AG04450 (cell line): Measurements from ENCODE around the gene ECHS1. TPM values are rescaled to one million over a fixed set of nuclear protein-coding genes. Genes with fewer than 3 reads are reported as not detected.

Experiments used
- CTCF ChIA-PET: fragments of 300-600, 350-600 bp; formaldehyde crosslinking; extraction: SDS; loops from one replicate; lab custom pipeline; 2022; ENCODE audit warnings: antibody characterized with exemption, inconsistent platforms; lab: Charles Lee
- POLR2A ChIA-PET: fragments of 350-600 bp; formaldehyde crosslinking; extraction: SDS; loops from one replicate; lab custom pipeline; 2021; ENCODE audit warnings: antibody characterized with exemption, inconsistent platforms; lab: Yijun Ruan, JAX
- DNase-seq: peaks from one replicate; pipeline ENCODE4 v3.0.0-alpha.2; 2011; ENCODE audit warnings: low read depth, low spot score
- H3K27ac ChIP-seq: one replicate; pipeline ENCODE4 v1.5.1; 2012; ENCODE audit warnings: low read depth, low read length, control low read depth
- H3K27me3 ChIP-seq: one replicate; pipeline ENCODE4 v1.6.0; 2012; ENCODE audit warnings: low read length; ENCODE audit not compliant: control insufficient read depth, insufficient read depth
- H3K4me3 ChIP-seq: 2 replicates; pipeline ENCODE4 v1.5.1; 2011; ENCODE audit warnings: mild to moderate bottlenecking, low read depth, low read length, control low read depth
- H3K9me3 ChIP-seq: 2 replicates; pipeline ENCODE4 v1.5.1; 2012; ENCODE audit warnings: low read length; ENCODE audit not compliant: control insufficient read depth, insufficient read depth
- CTCF ChIP-seq: IDR thresholded peaks from 2 replicates; pipeline ENCODE4 v1.5.1; 2011; ENCODE audit warnings: low read depth, low read length, control low read depth, inconsistent platforms
- polyA plus RNA-seq: library from polyadenylated mRNA; depleted of rRNA; stranded (reverse); fragments of >200 nt; gene quantifications from 2 replicates; pipeline ENCODE4 v1.2.3, GENCODE V29; 2011

ECHS1 gene
- polyA plus RNA-seq, 1 experiment = 56.6 TPM

GRCh38 chr10:133349160-133349568 lies 24.0 kb downstream of the ECHS1 start:
- DNase-seq = no peak
- no peak for TF ChIP-seq CTCF
- Histone ChIP-seq H3K27me3 (peaks cover 13% of the 10 kb centered on the region), H3K4me3 (no peak overlapping the region), H3K9me3 (no peaks in the 10 kb centered on the region; the same call in 1 of the 2 replicates), H3K27ac (no peak overlapping the region)
- POLR2A ChIA-PET = no interaction called here
- CTCF ChIA-PET = no interaction called here

DNA sequence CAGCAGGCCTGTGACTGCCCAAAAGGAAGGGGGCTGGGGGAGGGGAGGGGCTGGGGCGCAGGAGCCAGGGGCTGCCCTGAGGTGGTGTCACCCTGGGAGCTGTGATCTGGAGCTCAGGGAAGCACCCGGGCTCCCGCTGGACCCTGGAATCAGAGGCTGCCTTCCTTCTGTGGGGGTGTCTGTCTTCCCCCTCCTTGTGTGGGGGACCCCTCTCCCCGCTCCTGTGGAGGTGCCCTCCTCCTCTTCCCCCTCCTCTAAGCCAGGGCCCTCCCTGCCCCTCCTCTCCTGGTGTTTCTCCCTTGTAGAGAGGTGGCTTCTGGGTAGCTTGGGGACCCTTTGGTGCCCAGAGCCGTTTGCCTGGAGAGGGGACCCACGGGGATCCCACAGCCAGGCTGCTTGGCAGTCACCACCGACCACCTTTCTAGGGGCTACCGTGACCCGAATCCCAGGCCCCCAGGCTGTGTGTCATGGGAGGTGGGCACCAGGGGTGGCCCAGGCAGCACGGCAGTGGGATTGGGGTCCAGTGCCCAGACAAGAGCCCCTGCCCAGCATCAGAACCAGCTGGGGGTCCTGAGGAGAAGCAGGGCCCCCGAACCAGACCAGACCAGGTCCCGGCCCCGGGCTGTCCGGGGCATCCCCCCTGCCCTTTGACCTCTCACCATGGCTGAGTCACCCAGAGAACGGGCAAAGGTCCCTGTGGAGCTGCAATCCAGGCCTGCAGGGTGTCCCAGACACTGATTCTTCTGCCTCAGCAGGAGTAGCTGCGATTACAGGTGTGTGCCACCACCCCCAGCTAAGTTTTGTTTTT lies 25.2 kb downstream of the ECHS1 start:
- Histone ChIP-seq H3K9me3 (no peaks in the 10 kb centered on the region; the same call in 1 of the 2 replicates), H3K4me3 (no peak overlapping the region), H3K27me3 (peaks cover 13% of the 10 kb centered on the region), H3K27ac (no peak overlapping the region)
- POLR2A ChIA-PET = interaction anchor here (0.5 kb wide), 1 partner anchor 10 kb away, joined by 3 read pairs; the partner anchor contains the start of gene FUOM
- no peak for TF ChIP-seq CTCF
- CTCF ChIA-PET = interaction anchor here (2.7 kb wide), 1 partner anchor 18 kb away, joined by 17 read pairs; no protein-coding TSS in a partner anchor
- no peak for DNase-seq

GRCh38 chr10:133346413-133346812 lies 26.7 kb downstream of the ECHS1 start:
- Histone ChIP-seq H3K9me3 (no peaks in the 10 kb centered on the region; the same call in 1 of the 2 replicates), H3K27me3 (peaks cover 18% of the 10 kb centered on the region), H3K27ac (no peak overlapping the region), H3K4me3 (no peak overlapping the region)
- TF ChIP-seq CTCF = no peak
- DNase-seq = no peak
- CTCF ChIA-PET = interaction anchor here (2.7 kb wide), 1 partner anchor 17 kb away, joined by 17 read pairs; no protein-coding TSS in a partner anchor
- POLR2A ChIA-PET = interaction anchor here (0.7 kb wide), 1 partner anchor 297 kb away, joined by 4 read pairs; no protein-coding TSS in a partner anchor

- Histone ChIP-seq H3K9me3 (peaks cover 3% of the 10 kb centered on the region; the same call in 1 of the 2 replicates), H3K27ac (no peak overlapping the region), H3K27me3 (peaks cover 19% of the 10 kb centered on the region), H3K4me3 (no peak overlapping the region)
- CTCF ChIA-PET = interaction anchor here (1.2 kb wide), 1 partner anchor 15 kb away, joined by 8 read pairs; no protein-coding TSS in a partner anchor
- POLR2A ChIA-PET = interaction anchor here (1.2 kb wide), 1 partner anchor 14 kb away, joined by 3 read pairs; the partner anchor contains the start of gene FUOM
- DNase-seq = no peak
- TF ChIP-seq CTCF = no peak
Observed at GRCh38 chr10:133344236-133344635, 28.9 kb downstream of the ECHS1 start.

DNA sequence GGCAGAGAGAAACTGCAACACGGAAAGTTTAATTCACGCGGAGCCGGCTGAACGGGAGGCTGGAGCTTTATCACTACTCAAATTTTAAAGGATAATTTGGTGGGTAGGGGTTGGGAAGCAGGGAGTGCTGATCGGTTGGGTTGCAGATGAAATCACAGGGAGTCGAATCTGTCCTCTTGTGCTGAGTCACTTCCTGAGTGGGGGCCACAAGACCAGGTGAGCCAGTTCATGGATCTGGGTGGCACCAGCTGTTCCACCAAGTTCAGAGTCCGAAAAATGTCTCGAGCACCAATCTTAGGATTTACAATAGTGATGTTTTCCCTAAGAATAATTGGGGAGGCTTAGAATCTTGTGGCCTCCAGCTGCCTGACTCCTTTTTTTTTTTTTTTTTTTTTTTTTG lies 29.6 kb downstream of the ECHS1 start:
- no peak for TF ChIP-seq CTCF
- Histone ChIP-seq H3K9me3 (peaks cover 6% of the 10 kb centered on the region; the same call in 1 of the 2 replicates), H3K27ac (no peak overlapping the region), H3K27me3 (peaks cover 19% of the 10 kb centered on the region), H3K4me3 (no peak overlapping the region)
- POLR2A ChIA-PET = no interaction called here
- DNase-seq = no peak
- CTCF ChIA-PET = interaction anchor here (0.5 to 3.0 kb wide), 2 partner anchors 14 to 28 kb away, joined by 3 to 13 read pairs; no protein-coding TSS in a partner anchor
